GM12878 (cell line): Measurements from ENCODE around the gene PLAGL1. TPM values are rescaled to one million over a fixed set of nuclear protein-coding genes. Genes with fewer than 3 reads are reported as not detected.

Experiments used
- ATF7 ChIP-seq: fragments of 450-650 bp; IDR thresholded peaks from 2 replicates; pipeline ENCODE4 v1.6.1; 2016; ENCODE audit warnings: low read depth, mild to moderate bottlenecking
- CHD1 ChIP-seq: IDR thresholded peaks from 2 replicates; pipeline ENCODE4 v1.6.1; 2012; ENCODE audit warnings: low read depth, low read length, improper control_type of control experiment
- CHD2 ChIP-seq: IDR thresholded peaks from 2 replicates; pipeline ENCODE4 v1.6.1; 2011; ENCODE audit warnings: low read depth, low read length, improper control_type of control experiment, borderline replicate concordance
- CUX1 ChIP-seq: IDR thresholded peaks from 2 replicates; pipeline ENCODE4 v1.6.1; 2012; ENCODE audit warnings: improper control_type of control experiment, low read depth, low read length; ENCODE audit not compliant: insufficient replicate concordance
- E4F1 ChIP-seq: fragments of 450-650 bp; IDR thresholded peaks from 2 replicates; pipeline ENCODE4 v1.6.1; 2018; ENCODE audit warnings: borderline replicate concordance, mild to moderate bottlenecking; ENCODE audit not compliant: partially characterized antibody
- EGR1 ChIP-seq, 2 experiments: IDR thresholded peaks; 1 replicate in 1 of 2; 2 replicates in 1 of 2; pipeline ENCODE4 v1.6.1; 2011 to 2012; ENCODE audit warnings: low read depth in 2 of 2, low read length in 2 of 2, borderline replicate concordance in 1 of 2, mild to moderate bottlenecking in 1 of 2, moderate library complexity in 1 of 2
- ELK1 ChIP-seq: IDR thresholded peaks from 2 replicates; pipeline ENCODE4 v1.6.1; 2012; ENCODE audit warnings: low read depth, low read length, improper control_type of control experiment
- HCFC1 ChIP-seq: fragments of 150-350 bp; IDR thresholded peaks from 2 replicates; pipeline ENCODE4 v1.6.1; 2014; ENCODE audit warnings: low read length
- MEF2B ChIP-seq: fragments of 450-650 bp; IDR thresholded peaks from 2 replicates; pipeline ENCODE4 v1.6.1; 2018; ENCODE audit warnings: mild to moderate bottlenecking, moderate library complexity; ENCODE audit not compliant: partially characterized antibody, poor library complexity, severe bottlenecking
- NFIC ChIP-seq: IDR thresholded peaks from 2 replicates; pipeline ENCODE4 v1.6.1; 2012; ENCODE audit warnings: low read depth, mild to moderate bottlenecking, inconsistent platforms, low read length, moderate library complexity
- NR2C1 ChIP-seq: fragments of 450-650 bp; IDR thresholded peaks from 2 replicates; pipeline ENCODE4 v1.6.1; 2017; ENCODE audit warnings: antibody characterized with exemption, mild to moderate bottlenecking, moderate library complexity
- NR2F1 ChIP-seq: fragments of 450-650 bp; conservative IDR thresholded peaks from 2 replicates; pipeline ENCODE4 v1.6.1; 2017; ENCODE audit warnings: mild to moderate bottlenecking
- PAX5 ChIP-seq: IDR thresholded peaks from 2 replicates; pipeline ENCODE4 v1.6.1; 2011; ENCODE audit warnings: low read depth, low read length, borderline replicate concordance
- ZBTB11 ChIP-seq: fragments of 450-650 bp; formaldehyde crosslinking; IDR thresholded peaks from 2 replicates; pipeline ENCODE4 v1.5.0; 2022; ENCODE audit warnings: mild to moderate bottlenecking, missing genetic modification characterization
- polyA plus RNA-seq, 11 experiments: library from polyadenylated mRNA; depleted of rRNA in 4 of 11; unstranded in 6 of 11; stranded (reverse) in 5 of 11; fragments of >200 nt; fragmentation: Nextera tagmentation in 4 of 11; fragmentation: Illumina TruSeq in 1 of 11; extraction: Ambion mirVana in 4 of 11; extraction: Trizol in 1 of 11; gene quantifications; 1 replicate in 1 of 11; 2 replicates in 10 of 11; pipeline versions ENCODE4 v1.2.1 to v1.2.3, GENCODE V29; 2011 to 2016; ENCODE audit warnings: inconsistent platforms in 2 of 11, missing spikeins in 2 of 11, low read depth in 1 of 11
- total RNA-seq, 4 experiments: library from RNA; depleted of rRNA in 3 of 4; stranded (reverse); fragments of >200 nt in 3 of 4; fragmentation: Illumina TruSeq in 1 of 4; extraction: Trizol in 1 of 4; gene quantifications; 2 replicates each; pipeline versions ENCODE4 v1.2.1 to v1.2.3, GENCODE V29; 2013 to 2021

The PLAGL1 gene
- total and polyA plus RNA-seq, 10 of the 15 experiments (the other 5 are each of a cell fraction or from before 2014, with no cell fraction given) = 2.6 to 19.1 (median 5.7) TPM

- TF ChIP-seq ELK1 (no peak), MEF2B (no peak), ZBTB11 (CRISPR knock-in tag) (no peak), CHD1 (no peak), CHD2 (no peak), PAX5 (no peak), ATF7 (peak; percentile 33; the same call in 1 of the 2 replicates), HCFC1 (no peak), E4F1 (no peak), NR2F1 (peak; percentile 91), EGR1 (IDR thresholded peaks at IDR 0.05; ENCODE audit: borderline replicate concordance in 1 of 2, low read depth in 2 of 2, low read length in 2 of 2) (no peak), NFIC (no peak), NR2C1 (no peak), CUX1 (no peak)
Measured at GRCh38 chr6:144055121-144055931, 47.3 kb upstream of the PLAGL1 start (continued).
